ENCODE results near the gene PTPRN. TPM values are rescaled to one million over a fixed set of nuclear protein-coding genes. Genes with fewer than 3 reads are reported as not detected.
A peak's percentile ranks its signal among the peaks of the same experiment; 100 is the strongest.

PTPRN gene
- total and polyA plus RNA-seq, 9 of the 15 experiments (the other 6 are each of a cell fraction or from before 2014, with no cell fraction given), result 0.15 to 2.4 (median 0.43) TPM; not detected in 1

- TF ChIP-seq, protein P1, sequence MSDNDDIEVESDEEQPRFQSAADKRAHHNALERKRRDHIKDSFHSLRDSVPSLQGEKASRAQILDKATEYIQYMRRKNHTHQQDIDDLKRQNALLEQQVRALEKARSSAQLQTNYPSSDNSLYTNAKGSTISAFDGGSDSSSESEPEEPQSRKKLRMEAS (CRISPR knock-in tag; IDR thresholded peaks at IDR 0.05), result no peak
- no peak for TF ChIP-seq ETS1 (conservative IDR thresholded peaks at IDR 0.05; ENCODE audit: control insufficient read depth, low read depth, low read length)
- TF ChIP-seq KDM5B (IDR thresholded peaks at IDR 0.05; ENCODE audit: insufficient replicate concordance, low read depth, low read length), result peak; percentile 94
- TF ChIP-seq C11orf30 (IDR thresholded peaks at IDR 0.05; ENCODE audit: low read depth), result no peak
- TF ChIP-seq PURB (CRISPR knock-in tag; IDR thresholded peaks at IDR 0.05; ENCODE audit: low read depth), result no peak
- TF ChIP-seq EWSR1 (IDR thresholded peaks at IDR 0.05; ENCODE audit: borderline replicate concordance, low read depth, partially characterized antibody), result no peak
- no peak for TF ChIP-seq BRCA1 (IDR thresholded peaks at IDR 0.05)
- no peak for TF ChIP-seq BRCA1 (CRISPR knock-in tag; IDR thresholded peaks at IDR 0.05)
- no peak for TF ChIP-seq ZNF384 (IDR thresholded peaks at IDR 0.05; ENCODE audit: low read depth, low read length)
- no peak for TF ChIP-seq KAT2B (IDR thresholded peaks at IDR 0.05; ENCODE audit: low read depth, low read length)
- TF ChIP-seq MED1 (CRISPR knock-in tag; IDR thresholded peaks at IDR 0.05; ENCODE audit: borderline replicate concordance), result no peak
- TF ChIP-seq, protein P2, sequence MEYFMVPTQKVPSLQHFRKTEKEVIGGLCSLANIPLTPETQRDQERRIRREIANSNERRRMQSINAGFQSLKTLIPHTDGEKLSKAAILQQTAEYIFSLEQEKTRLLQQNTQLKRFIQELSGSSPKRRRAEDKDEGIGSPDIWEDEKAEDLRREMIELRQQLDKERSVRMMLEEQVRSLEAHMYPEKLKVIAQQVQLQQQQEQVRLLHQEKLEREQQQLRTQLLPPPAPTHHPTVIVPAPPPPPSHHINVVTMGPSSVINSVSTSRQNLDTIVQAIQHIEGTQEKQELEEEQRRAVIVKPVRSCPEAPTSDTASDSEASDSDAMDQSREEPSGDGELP (CRISPR knock-in tag; IDR thresholded peaks at IDR 0.05; ENCODE audit: borderline replicate concordance), result peak; percentile 27; the same call in 1 of the 2 replicates
- TF ChIP-seq, protein P3, sequence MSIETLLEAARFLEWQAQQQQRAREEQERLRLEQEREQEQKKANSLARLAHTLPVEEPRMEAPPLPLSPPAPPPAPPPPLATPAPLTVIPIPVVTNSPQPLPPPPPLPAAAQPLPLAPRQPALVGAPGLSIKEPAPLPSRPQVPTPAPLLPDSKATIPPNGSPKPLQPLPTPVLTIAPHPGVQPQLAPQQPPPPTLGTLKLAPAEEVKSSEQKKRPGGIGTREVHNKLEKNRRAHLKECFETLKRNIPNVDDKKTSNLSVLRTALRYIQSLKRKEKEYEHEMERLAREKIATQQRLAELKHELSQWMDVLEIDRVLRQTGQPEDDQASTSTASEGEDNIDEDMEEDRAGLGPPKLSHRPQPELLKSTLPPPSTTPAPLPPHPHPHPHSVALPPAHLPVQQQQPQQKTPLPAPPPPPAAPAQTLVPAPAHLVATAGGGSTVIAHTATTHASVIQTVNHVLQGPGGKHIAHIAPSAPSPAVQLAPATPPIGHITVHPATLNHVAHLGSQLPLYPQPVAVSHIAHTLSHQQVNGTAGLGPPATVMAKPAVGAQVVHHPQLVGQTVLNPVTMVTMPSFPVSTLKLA (conservative IDR thresholded peaks at IDR 0.05), result 0 out of 4 replicates have a peak, but pooled peaks of 1 of the 2 experiments have one; percentile 0
- TF ChIP-seq ETV6 (IDR thresholded peaks at IDR 0.05; ENCODE audit: borderline replicate concordance in 1 of 2, low read depth in 2 of 2, low read length in 1 of 2), result no peak
- no peak for TF ChIP-seq ETV6 (CRISPR knock-in tag; IDR thresholded peaks at IDR 0.05; ENCODE audit: borderline replicate concordance)
- no peak for TF ChIP-seq MEF2A (IDR thresholded peaks at IDR 0.05; ENCODE audit: control insufficient read depth, low read depth, low read length)
- TF ChIP-seq ZKSCAN3 (CRISPR knock-in tag; IDR thresholded peaks at IDR 0.05), result no peak
- TF ChIP-seq IRF1 (CRISPR knock-in tag; IDR thresholded peaks at IDR 0.05; ENCODE audit: borderline replicate concordance), result no peak
- TF ChIP-seq KAT7 (CRISPR knock-in tag; IDR thresholded peaks at IDR 0.05; ENCODE audit: borderline replicate concordance), result peak; percentile 24; the same call in 1 of the 2 replicates
- TF ChIP-seq ZNF785 (CRISPR knock-in tag; IDR thresholded peaks at IDR 0.05), result no peak
- no peak for TF ChIP-seq SRSF1 (IDR thresholded peaks at IDR 0.05; ENCODE audit: low read depth, low read length)
- no peak for TF ChIP-seq ZFP30 (CRISPR knock-in tag; IDR thresholded peaks at IDR 0.05; ENCODE audit: borderline replicate concordance)
- TF ChIP-seq POLR3A (IDR thresholded peaks at IDR 0.05; ENCODE audit: borderline replicate concordance, extremely low read depth, insufficient read depth, insufficient read length), result no peak
Measured at GRCh38 chr2:219253753-219254589, 55.2 kb downstream of the PTPRN start, which contains the start of gene TUBA4A (continued).
